Posterior vena cava (tissue), 2 donors: ENCODE data around the gene PLSCR2. TPM values are rescaled to one million over a fixed set of nuclear protein-coding genes. Genes with fewer than 3 reads are reported as not detected.
"Not testable (repeated sequence)": the region's sequence is repeated elsewhere in the genome, so short reads cannot be mapped to it uniquely, and the experiment has no call there.

Source experiments
- DNase-seq: peaks from one replicate; pipeline ENCODE4 v3.0.0-alpha.2; 2020; ENCODE audit warnings: low spot score
- intact Hi-C, 2 donors: fragments of 100-400 bp; cut with DNase I; formaldehyde crosslinking; loops; one replicate each; pipeline versions ENCODE4 v1.14.1 to v1.14.2; 2022 to 2023
- total RNA-seq, 2 donors: library from RNA; stranded (reverse); fragmentation: NEBNext Ultra II Directional; extraction: Animal tissue kit (Norgen Biotek cat#: 25700); gene quantifications; one replicate each; pipeline ENCODE4 v1.2.1, GENCODE V29; 2021
- donor health status: DM: yes; HTN: yes; CAD: no.
- donor health status: DM: yes; HTN: yes; CAD: no.

Gene PLSCR2
- total RNA-seq, 2 donors from 2014 or later: 0.43 TPM; not detected in 1

GRCh38 chr3:146493761-146494160 lies 24.4 kb upstream of the PLSCR2 start:
- intact Hi-C loops: no loop called here

GRCh38 chr3:146493221-146493620 lies 23.9 kb upstream of the PLSCR2 start:
- no peak for DNase-seq
- intact Hi-C loops: no loop called here

More at GRCh38 chr3:146493761-146494160, 24.4 kb upstream of the PLSCR2 start:
- DNase-seq: no peak

DNA sequence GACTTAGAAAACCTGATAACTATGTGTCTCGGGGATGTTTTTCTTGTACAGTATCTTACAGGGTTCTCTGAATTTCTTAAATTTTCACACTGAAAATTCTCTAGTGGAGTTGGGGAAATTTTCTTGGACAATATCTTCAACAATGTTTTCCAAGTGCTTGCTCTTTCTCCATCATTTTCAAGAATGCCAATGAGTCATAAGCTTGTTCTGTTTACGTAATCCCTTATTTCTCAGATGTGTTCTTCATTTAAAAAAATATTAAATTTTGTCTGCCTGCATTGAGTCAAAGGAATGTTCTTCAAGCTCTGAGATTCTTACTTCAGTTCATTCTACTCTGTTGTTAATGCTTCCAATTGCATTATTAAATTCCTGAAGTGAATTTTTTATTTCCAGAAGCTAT lies 21.9 kb upstream of the PLSCR2 start:
- intact Hi-C loops: no loop called here
- DNase-seq: no peak

GRCh38 chr3:146485297-146485696 lies 15.9 kb upstream of the PLSCR2 start:
- DNase-seq: no peak
- intact Hi-C loops: no loop called here

- intact Hi-C loops: no loop called here
- DNase-seq: no peak
Observed at GRCh38 chr3:146476094-146476740, 6.9 kb upstream of the PLSCR2 start.

- intact Hi-C loops, DNase-seq: not testable (repeated sequence)
Observed at GRCh38 chr3:146474976-146475375, 5.6 kb upstream of the PLSCR2 start.

GRCh38 chr3:146473726-146474125 lies 4.4 kb upstream of the PLSCR2 start:
- no peak for DNase-seq
- intact Hi-C loops: no loop called here

GRCh38 chr3:146472611-146473010 lies 3.2 kb upstream of the PLSCR2 start:
- intact Hi-C loops: no loop called here

GRCh38 chr3:146471012-146471411 lies 1.7 kb upstream of the PLSCR2 start:
- intact Hi-C loops: no loop called here
- no peak for DNase-seq

More at GRCh38 chr3:146472611-146473010, 3.2 kb upstream of the PLSCR2 start:
- no peak for DNase-seq

- no peak for DNase-seq
- intact Hi-C loops: no loop called here
Observed at GRCh38 chr3:146470425-146470990, 1.1 kb upstream of the PLSCR2 start.

DNA sequence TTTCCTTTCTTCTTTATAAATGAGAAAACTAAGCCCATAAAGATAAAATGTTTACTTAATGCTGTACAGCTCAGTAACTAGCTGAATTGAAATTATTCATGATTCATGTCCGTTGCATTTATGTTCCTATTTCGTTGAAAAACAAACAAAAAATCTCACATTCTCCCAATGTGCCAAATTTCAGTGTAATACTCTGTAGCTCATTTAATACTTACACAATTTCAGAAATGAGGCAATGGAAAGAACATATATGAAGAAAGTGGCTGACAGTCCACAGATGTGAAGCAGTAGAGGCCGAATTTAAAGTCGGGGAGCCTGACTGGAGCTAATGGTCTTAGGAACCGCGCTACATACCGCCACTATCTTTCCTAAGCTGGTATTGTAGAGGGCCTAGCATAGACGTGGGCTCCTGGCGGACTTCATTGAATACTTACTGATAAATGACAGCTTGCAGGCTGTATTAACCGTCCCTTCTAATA lies 651 bp downstream of the PLSCR2 start:
- intact Hi-C loops: no loop called here
- DNase-seq: no peak

DNA sequence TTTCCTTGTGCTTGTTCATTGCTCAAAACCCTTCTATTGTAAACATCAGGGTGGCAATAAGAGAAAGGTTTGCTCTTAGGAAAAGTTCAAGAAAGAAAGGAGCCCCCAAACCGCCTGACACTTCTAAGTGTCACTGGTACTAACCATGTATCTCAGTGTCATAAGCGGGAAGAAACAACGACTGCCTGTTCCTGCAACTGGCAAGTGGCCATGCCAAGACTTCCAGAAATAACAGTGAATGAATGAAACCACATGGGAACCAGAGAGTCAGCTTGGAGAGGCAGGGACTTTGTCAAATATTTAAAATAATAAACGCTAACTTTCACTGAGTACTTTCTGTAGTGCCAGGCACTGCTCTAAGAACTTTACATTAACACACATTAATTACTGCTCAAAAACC lies 1.1 kb downstream of the PLSCR2 start:
- intact Hi-C loops: no loop called here
- DNase-seq: no peak

DNA sequence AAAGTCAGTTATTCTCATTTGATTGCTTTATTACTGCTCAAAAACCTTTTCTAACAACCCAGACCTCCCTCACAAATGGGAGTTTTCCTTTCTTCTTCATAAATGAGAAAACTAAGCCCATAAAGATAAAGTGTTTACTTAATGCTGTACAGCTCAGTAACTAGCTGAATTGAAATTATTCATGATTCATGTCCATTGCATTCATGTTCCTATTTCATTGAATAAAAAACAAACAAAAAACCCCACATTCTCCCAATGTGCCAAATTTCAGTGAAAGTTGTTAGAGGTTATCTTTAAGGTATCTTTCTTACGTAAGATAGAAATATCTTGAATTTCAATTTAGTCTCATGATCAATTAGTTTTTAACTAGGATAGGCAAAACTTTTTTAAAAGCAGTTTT lies 2.8 kb downstream of the PLSCR2 start:
- intact Hi-C loops: no loop called here
- no peak for DNase-seq

- DNase-seq: no peak
- intact Hi-C loops: no loop called here
Observed at GRCh38 chr3:146465693-146466465, 3.5 kb downstream of the PLSCR2 start.

- no peak for DNase-seq
- intact Hi-C loops: no loop called here
Observed at GRCh38 chr3:146464783-146465182, 4.6 kb downstream of the PLSCR2 start.

- intact Hi-C loops: no loop called here
- DNase-seq: no peak
Observed at GRCh38 chr3:146464005-146464595, 5.3 kb downstream of the PLSCR2 start.

DNA sequence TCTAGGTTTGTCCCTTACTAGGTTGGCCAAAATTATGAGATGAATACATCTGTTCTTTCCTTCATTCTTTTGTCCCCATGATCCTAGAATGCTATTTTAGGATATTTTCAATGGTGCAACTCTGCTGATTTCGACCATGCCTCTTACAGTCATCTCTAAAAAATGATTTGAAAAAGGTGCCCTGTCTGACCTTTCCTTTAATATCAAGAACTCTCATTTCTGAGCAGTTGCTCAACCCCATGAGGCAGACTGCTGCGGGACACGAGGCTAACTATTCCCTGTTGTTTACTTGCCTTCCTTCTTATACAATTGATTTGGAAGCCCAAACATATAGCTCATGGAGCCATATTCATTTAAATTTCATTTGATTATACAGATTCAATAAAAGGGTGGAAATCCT lies 14.6 kb downstream of the PLSCR2 start:
- intact Hi-C loops: loop anchor here in 1 of 2 donors (5.0 kb wide), 1 partner anchor 1118 kb away; no protein-coding TSS in a partner anchor
- no peak for DNase-seq

GRCh38 chr3:146449613-146450012 lies 19.7 kb downstream of the PLSCR2 start:
- DNase-seq: no peak
- intact Hi-C loops: loop anchor here in 1 of 2 donors (5.0 kb wide), 1 partner anchor 1123 kb away; no protein-coding TSS in a partner anchor

GRCh38 chr3:146449076-146449475 lies 20.3 kb downstream of the PLSCR2 start:
- DNase-seq: no peak
- intact Hi-C loops: no loop called here

DNA sequence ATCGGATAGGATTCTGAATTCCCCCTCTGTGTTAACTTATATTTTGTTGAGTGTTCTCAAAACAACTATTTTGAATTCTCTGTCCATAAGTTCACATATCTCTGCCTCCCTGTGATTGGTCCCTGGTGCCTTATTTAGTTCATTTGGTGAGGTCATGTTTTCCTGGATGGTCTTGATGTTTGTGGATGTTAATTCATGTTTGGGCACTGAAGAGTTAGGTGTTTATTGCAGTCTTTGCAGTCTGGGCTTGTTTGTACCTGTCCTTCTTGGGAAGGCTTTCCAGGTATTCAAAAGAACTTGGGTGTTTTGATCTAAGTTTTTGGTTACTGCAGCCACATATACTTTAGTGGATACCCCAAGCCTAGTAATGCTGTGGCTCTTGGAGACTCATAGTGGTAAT lies 23.3 kb downstream of the PLSCR2 start:
- no peak for DNase-seq
- intact Hi-C loops: loop anchor here in 1 of 2 donors (1.0 kb wide), 1 partner anchor 23 kb away; no protein-coding TSS in a partner anchor
